ENCODE data around the gene GP1BA. TPM values are rescaled to one million over a fixed set of nuclear protein-coding genes. Genes with fewer than 3 reads are reported as not detected.

Gene GP1BA
- total and polyA plus RNA-seq, 2 experiments from 2014 or later = 0.24 TPM; not detected in 1

DNA sequence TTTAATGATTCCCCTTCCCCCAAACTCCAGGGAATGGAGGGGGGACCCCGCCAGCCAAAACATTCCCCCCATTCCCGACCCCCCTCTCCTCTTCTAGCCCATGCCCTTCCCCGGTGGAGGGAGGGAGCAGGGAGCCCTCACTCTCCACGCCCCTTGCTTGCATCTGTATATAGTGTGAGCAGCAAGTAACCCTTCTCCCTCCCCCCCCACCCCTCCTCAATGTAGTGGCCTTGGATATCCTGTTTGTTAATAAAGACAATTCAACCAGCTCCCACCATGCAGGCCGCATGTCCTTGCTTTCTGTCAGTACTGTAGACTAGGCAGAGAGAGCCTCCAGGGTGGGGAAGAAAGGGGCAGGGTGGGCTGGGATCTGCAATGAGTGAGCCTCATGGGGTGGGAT, 34.3 kb upstream of the GP1BA start:
- Histone ChIP-seq H3K36me3 (ENCODE audit: insufficient read depth) (no peaks in the 10 kb centered on the region; the same call in 1 of the 2 replicates), H3K4me3 (no peak overlapping the region), H2AFZ (no peak overlapping the region), H3K27me3 (ENCODE audit: insufficient read depth) (peaks cover 9% of the 10 kb centered on the region), H3K4me2 (peak overlapping the region; percentile 95; the same call in 1 of the 2 replicates), H3K27ac (ENCODE audit: low read depth) (no peak overlapping the region), H3K79me2 (replicated peaks; ENCODE audit: insufficient read depth) (no peaks in the 10 kb centered on the region), H3F3A (replicated peaks; ENCODE audit: low read depth) (peaks cover 37% of the 10 kb centered on the region), H3K4me1 (ENCODE audit: insufficient read depth) (0 out of 2 replicates have a peak, but pooled peaks cover 5% of the 10 kb centered on the region), H3K9me2 (ENCODE audit: insufficient read depth) (no peaks in the 10 kb centered on the region), H4K20me1 (replicated peaks; ENCODE audit: insufficient read depth) (no peaks in the 10 kb centered on the region)
- TF ChIP-seq, protein P1, sequence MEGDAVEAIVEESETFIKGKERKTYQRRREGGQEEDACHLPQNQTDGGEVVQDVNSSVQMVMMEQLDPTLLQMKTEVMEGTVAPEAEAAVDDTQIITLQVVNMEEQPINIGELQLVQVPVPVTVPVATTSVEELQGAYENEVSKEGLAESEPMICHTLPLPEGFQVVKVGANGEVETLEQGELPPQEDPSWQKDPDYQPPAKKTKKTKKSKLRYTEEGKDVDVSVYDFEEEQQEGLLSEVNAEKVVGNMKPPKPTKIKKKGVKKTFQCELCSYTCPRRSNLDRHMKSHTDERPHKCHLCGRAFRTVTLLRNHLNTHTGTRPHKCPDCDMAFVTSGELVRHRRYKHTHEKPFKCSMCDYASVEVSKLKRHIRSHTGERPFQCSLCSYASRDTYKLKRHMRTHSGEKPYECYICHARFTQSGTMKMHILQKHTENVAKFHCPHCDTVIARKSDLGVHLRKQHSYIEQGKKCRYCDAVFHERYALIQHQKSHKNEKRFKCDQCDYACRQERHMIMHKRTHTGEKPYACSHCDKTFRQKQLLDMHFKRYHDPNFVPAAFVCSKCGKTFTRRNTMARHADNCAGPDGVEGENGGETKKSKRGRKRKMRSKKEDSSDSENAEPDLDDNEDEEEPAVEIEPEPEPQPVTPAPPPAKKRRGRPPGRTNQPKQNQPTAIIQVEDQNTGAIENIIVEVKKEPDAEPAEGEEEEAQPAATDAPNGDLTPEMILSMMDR (conservative IDR thresholded peaks at IDR 0.05; ENCODE audit: low read depth in 2 of 2) = no peak
- no peak for TF ChIP-seq REST (IDR thresholded peaks at IDR 0.05; ENCODE audit: unreplicated experiment)
- no peak for TF ChIP-seq POLR2AphosphoS5 (IDR thresholded peaks at IDR 0.05; ENCODE audit: low read depth)
- TF ChIP-seq, protein P2, sequence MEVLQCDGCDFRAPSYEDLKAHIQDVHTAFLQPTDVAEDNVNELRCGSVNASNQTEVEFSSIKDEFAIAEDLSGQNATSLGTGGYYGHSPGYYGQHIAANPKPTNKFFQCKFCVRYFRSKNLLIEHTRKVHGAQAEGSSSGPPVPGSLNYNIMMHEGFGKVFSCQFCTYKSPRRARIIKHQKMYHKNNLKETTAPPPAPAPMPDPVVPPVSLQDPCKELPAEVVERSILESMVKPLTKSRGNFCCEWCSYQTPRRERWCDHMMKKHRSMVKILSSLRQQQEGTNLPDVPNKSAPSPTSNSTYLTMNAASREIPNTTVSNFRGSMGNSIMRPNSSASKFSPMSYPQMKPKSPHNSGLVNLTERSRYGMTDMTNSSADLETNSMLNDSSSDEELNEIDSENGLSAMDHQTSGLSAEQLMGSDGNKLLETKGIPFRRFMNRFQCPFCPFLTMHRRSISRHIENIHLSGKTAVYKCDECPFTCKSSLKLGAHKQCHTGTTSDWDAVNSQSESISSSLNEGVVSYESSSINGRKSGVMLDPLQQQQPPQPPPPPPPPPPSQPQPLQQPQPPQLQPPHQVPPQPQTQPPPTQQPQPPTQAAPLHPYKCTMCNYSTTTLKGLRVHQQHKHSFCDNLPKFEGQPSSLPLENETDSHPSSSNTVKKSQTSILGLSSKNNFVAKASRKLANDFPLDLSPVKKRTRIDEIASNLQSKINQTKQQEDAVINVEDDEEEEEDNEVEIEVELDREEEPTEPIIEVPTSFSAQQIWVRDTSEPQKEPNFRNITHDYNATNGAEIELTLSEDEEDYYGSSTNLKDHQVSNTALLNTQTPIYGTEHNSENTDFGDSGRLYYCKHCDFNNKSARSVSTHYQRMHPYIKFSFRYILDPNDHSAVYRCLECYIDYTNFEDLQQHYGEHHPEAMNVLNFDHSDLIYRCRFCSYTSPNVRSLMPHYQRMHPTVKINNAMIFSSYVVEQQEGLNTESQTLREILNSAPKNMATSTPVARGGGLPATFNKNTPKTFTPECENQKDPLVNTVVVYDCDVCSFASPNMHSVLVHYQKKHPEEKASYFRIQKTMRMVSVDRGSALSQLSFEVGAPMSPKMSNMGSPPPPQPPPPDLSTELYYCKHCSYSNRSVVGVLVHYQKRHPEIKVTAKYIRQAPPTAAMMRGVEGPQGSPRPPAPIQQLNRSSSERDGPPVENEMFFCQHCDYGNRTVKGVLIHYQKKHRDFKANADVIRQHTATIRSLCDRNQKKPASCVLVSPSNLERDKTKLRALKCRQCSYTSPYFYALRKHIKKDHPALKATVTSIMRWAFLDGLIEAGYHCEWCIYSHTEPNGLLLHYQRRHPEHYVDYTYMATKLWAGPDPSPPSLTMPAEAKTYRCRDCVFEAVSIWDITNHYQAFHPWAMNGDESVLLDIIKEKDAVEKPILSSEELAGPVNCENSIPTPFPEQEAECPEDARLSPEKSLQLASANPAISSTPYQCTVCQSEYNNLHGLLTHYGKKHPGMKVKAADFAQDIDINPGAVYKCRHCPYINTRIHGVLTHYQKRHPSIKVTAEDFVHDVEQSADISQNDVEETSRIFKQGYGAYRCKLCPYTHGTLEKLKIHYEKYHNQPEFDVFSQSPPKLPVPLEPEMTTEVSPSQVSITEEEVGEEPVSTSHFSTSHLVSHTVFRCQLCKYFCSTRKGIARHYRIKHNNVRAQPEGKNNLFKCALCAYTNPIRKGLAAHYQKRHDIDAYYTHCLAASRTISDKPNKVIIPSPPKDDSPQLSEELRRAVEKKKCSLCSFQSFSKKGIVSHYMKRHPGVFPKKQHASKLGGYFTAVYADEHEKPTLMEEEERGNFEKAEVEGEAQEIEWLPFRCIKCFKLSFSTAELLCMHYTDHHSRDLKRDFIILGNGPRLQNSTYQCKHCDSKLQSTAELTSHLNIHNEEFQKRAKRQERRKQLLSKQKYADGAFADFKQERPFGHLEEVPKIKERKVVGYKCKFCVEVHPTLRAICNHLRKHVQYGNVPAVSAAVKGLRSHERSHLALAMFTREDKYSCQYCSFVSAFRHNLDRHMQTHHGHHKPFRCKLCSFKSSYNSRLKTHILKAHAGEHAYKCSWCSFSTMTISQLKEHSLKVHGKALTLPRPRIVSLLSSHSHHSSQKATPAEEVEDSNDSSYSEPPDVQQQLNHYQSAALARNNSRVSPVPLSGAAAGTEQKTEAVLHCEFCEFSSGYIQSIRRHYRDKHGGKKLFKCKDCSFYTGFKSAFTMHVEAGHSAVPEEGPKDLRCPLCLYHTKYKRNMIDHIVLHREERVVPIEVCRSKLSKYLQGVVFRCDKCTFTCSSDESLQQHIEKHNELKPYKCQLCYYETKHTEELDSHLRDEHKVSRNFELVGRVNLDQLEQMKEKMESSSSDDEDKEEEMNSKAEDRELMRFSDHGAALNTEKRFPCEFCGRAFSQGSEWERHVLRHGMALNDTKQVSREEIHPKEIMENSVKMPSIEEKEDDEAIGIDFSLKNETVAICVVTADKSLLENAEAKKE (CRISPR knock-in tag; IDR thresholded peaks at IDR 0.05) = no peak
- no peak for TF ChIP-seq ZNF331 (CRISPR knock-in tag; IDR thresholded peaks at IDR 0.05; ENCODE audit: low read depth)
- TF ChIP-seq EZH2 (IDR thresholded peaks at IDR 0.05; ENCODE audit: low read depth, unreplicated experiment) = no peak
- TF ChIP-seq JUNB (IDR thresholded peaks at IDR 0.05; ENCODE audit: unreplicated experiment) = no peak
- TF ChIP-seq NANOG (IDR thresholded peaks at IDR 0.05; ENCODE audit: borderline replicate concordance) = no peak
- TF ChIP-seq EZH2phosphoT487 (IDR thresholded peaks at IDR 0.05; ENCODE audit: unreplicated experiment) = no peak
- no peak for TF ChIP-seq STAT1 (IDR thresholded peaks at IDR 0.05; ENCODE audit: unreplicated experiment)
- no peak for TF ChIP-seq CREB1 (CRISPR knock-in tag; IDR thresholded peaks at IDR 0.05; ENCODE audit: low read depth)
- no peak for TF ChIP-seq ETS1 (IDR thresholded peaks at IDR 0.05)
- no peak for TF ChIP-seq ZNF114 (CRISPR knock-in tag; IDR thresholded peaks at IDR 0.05)
- ATAC-seq = no peak
- Mint-ChIP-seq H3K4me3 (0 out of 3 replicates have a peak overlapping the region, but pooled peaks have one; percentile 72), H3K36me3 (ENCODE audit: low read depth) (peaks cover 14% of the 10 kb centered on the region; the same call in 2 of the 3 replicates), H3K27ac (no peak overlapping the region), H3K4me1 (peaks cover 19% of the 10 kb centered on the region), H3K9me3 (no peaks in the 10 kb centered on the region), H3K27me3 (ENCODE audit: insufficient read depth, low read depth, poor library complexity) (peaks cover 30% of the 10 kb centered on the region)
- no peak for DNase-seq (ENCODE audit: low spot score)
